ENCODE measurements around the gene EIF4B. TPM values are rescaled to one million over a fixed set of nuclear protein-coding genes. Genes with fewer than 3 reads are reported as not detected.
"Not testable (repeated sequence)": the region's sequence is repeated elsewhere in the genome, so short reads cannot be mapped to it uniquely, and the experiment has no call there.

The EIF4B gene
- total RNA-seq, 1 donor from 2014 or later, result 904 TPM

DNA sequence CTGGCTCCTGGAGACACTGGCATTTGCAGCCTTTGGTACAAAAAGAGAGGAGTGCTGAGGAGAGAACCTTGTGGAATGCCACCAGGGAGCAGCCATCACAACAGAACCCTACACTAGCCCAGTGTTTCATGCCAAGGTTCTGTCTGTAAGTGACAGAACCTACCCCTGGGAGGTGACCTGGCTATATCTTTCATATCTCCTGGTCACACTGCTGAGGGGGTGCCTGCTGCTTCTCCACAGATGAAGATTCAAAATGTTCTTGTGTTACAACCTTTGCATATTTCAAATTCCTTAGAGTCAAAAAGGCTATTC lies 12.7 kb upstream of the EIF4B start:
- DNase-seq (ENCODE audit: low read depth in 2 of 2), result no peak

DNA sequence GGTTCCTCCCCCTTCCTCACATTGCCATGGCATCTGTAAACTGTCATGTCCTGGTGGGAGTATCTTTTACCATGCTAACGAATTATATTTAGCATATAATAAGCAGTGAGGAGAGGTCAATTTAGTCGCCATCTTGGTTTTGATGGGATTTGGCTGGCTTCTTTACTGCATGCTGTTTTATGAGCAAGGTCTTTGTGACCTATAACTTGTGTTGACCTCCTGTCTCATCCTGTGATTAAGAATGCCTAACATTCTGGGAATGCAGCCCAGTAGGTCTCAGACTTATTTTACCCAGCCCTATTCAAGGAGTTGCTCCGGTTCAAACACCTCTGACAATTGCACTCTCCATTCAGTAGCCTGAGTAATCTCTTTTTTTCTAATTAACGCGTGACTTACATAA lies 2.1 kb upstream of the EIF4B start:
- DNase-seq (ENCODE audit: low read depth in 2 of 2), result no peak

DNA sequence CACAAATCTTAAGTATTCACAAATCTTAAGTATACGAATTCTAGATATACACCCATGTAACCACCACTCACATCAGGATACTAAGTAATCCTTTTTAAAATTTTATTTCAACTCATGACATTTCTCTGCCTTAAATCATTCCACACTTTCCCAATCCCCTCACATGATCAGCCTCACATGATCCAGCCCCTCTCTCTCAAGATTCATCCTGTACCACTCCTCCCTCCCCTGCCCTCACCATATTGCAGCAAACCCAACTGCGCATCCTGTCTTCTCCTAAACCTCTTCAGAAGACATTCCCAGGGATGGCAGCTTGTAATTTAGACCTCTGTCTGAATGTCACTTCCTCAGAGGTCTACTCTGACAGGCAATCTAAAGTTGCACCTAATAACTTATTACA lies 1.7 kb upstream of the EIF4B start:
- DNase-seq (ENCODE audit: low read depth in 2 of 2), result no peak

DNA sequence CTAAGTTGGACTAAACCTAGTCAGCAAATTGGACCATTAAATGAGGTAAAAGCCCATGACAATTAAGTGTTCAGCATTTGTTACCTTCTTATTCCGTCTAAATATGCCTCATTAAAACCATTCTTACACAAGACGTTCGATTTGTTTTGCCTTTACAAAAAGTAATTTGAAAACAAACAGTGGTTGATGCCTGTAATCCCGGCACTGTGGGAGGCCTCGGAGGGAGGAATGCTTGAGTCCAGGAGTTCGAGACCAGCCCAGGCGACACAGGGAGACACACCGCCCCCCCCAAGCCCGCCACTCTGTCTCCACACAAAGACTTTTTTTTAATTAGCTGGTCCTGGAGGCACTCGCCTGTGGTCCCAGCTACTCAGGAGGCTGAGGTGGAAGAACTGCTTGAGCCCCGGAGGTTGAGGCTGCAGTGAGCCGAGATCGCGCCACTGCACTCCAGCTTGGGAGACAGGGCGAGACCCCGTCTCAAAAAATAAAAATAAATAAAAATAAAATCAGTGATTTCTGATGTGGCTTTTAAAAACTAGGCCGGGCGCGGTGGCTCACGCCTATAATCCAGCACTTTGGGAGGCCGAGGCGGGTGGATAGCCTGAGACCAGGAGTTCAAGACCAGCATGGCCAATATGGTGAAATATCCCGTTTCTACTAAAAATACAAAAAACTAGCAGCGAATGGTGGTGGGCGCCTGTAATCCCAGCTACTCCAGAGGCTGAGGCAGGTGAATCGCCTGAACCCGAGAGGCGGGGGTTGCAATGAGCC lies 856 bp upstream of the EIF4B start:
- DNase-seq (ENCODE audit: low read depth in 2 of 2), result peak in 1 of 2 donors; percentile 6

DNA sequence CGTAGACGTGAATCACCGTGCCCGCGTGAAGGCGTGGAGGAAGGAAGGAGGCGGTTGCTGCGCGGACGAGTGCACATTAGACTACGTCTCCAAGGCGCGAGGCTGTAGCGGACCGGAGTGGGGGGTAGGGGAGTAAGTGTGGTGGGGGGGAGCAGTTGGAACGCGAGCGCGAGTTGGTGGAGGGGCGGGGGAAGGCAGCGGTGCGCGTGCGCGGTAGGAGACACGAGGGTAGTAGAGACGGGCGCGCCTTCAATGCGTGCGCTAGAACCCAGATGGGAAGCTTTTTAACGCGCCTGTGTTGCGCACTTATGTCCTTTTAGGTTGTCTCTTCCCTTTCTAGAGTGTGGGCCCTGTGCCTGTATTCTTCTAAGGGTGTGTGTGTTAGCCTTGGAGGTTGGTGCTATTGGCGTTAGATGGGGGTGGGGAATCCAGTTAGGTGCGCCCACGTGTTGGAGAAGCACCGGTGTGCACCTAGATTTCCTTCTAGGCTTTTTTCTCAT lies 604 bp downstream of the EIF4B start:
- peak; percentile 78 to 81 for DNase-seq (ENCODE audit: low read depth in 2 of 2)

DNA sequence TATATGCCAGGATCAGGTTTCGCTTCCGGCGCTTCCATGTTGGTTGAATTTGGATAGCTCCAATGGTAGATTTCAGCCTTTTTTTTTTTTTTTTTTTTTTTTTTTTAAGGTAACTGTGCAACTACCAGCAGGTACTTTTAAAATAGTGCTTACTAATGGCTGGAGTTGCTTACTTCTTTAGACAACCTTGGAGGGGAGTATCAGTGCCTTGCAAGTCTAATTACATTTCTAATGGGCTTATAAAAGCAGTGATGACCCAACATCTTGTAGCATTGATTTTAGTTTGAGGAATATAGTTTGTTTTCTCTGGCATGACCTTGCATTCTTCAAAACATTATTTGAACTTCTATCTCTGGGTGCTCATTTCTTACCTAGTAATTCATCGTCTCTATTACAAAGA lies 1.1 kb downstream of the EIF4B start:
- DNase-seq (ENCODE audit: low read depth in 2 of 2), result no peak

DNA sequence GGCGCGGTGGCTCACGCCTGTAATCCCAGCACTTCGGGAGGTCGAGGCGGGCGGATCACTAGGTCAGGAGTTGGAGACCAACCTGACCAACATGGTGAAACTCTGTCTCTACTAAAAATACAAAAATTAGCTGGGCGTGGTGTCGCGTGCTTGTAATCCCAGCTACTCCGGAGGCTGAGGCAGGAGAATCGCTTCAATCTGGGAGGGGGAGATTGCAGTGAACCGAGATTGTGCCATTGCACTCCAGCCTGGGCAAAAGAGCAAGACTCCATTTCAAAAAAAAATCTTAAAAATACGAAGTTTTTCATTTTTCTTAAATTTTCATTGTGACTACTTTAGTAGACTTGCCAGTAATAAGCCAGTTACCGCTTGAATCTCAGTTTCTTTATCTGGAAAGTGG lies 2.5 kb downstream of the EIF4B start:
- DNase-seq (ENCODE audit: low read depth in 2 of 2), result not testable (repeated sequence)

DNA sequence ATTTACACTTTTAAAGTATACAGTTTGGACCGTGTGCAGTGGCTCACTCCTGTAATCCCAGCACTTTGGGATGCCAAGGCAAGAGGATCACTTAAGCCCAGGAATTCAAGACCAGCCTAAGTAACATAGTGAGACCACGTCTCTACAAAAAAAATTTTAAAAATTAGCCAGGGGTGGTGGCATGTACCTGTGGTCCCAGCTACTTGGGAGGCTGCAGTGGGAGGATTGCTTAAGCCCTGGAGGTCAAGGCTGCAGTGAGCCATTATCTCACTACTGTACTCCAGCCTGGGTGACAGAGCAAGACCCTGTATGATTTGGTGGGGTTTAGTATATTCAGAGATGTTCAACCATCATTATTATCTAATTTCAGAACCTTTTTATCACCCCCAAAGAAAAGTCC lies 4.7 kb downstream of the EIF4B start:
- DNase-seq (ENCODE audit: low read depth in 2 of 2), result no peak

DNA sequence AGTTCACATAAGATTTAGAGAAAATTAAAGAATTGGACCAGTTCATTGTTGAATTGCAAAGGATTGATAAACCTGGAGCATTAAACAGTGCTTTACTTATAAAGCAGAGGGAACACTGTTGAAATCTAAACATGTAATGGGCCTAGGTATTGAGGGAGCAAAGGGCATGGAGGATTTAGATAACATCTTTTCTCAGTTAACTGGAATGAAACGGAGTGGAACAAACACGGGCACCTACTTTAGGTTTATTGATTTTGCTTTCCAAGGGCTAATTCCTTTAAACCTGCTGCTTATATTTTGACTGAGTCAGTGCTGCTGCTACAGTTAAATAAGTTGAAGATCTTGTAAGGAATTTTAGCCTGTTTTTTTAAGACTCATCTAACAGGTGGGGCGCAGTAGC lies 5.6 kb downstream of the EIF4B start:
- no peak for DNase-seq (ENCODE audit: low read depth in 2 of 2)

DNA sequence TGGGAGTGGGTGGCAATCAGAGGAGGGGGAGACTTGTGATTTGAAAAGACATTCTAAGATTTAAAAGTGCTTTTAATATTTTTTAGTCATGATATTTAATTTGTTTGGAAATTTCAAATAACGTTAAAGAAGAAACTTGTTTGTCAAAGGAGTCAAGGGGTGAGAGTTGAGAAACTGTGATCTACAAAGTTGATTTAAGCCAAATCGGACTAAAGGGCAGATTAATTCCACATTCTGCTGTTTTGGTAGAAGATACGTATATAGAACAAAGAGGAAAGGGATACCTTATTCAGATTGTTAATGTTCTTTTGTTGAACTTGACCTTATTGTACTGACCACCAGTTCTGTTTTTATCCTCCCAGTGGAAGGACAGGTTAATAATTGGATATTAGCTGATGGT lies 6.7 kb downstream of the EIF4B start:
- DNase-seq (ENCODE audit: low read depth in 2 of 2), result no peak

DNA sequence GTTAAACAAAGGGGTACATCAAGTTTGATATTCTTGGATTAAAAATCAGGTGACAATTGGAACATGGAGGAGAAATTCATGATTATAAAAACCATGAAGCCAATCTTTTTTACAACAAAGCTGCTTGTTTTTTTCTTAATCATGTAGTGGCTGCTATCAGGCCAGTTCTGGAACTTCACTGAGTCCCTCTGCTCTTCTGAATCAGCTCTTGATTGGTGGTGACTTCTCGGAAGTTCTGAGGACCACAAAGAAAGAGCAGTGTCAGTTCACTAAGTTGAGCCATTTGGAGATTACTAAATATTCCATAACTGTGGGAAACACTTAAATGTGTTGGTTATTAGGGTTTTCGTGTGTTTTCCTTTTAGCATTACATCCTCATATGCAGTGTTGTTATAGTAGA lies 8.5 kb downstream of the EIF4B start:
- DNase-seq (ENCODE audit: low read depth in 2 of 2), result no peak

DNA sequence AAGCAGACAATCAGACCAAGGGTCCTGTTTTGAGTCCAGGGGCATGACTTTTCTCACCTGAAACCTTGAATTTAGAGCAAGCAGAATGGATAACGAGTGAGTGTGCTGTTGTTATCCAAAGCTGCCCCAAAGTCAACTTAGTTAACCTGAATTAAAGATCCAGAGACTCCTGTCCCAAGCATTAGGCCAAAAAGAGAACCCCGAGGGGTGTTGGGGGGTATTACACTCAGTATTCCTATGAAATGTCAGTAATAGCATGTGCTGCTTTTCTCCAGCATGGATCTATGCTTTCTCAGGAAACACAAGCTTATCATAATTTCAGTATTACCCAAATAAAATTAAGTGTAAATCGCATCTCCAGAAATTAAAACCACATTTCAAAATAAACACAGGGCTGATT lies 19.0 kb downstream of the EIF4B start:
- no peak for DNase-seq (ENCODE audit: low read depth in 2 of 2)

DNA sequence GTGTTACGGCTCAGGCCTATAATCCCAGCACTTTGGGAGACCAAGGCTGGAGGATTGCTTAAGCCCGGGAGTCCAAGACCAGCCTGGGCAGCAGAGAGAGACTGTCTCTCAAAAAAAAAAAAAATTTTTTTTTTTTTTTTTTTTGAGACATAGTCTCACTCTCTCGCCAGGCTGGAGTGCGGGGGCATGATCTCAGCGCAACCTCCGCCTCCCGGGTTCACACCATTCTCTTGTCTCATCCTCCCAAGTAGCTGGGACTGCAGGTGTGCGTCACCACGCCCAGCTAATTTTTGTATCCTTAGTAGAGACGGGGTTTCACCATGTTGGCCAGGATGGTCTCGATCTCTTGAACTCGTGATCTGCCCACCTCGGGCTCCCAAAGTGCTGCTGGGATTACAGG lies 20.8 kb downstream of the EIF4B start:
- DNase-seq (ENCODE audit: low read depth in 2 of 2), result not testable (repeated sequence)

DNA sequence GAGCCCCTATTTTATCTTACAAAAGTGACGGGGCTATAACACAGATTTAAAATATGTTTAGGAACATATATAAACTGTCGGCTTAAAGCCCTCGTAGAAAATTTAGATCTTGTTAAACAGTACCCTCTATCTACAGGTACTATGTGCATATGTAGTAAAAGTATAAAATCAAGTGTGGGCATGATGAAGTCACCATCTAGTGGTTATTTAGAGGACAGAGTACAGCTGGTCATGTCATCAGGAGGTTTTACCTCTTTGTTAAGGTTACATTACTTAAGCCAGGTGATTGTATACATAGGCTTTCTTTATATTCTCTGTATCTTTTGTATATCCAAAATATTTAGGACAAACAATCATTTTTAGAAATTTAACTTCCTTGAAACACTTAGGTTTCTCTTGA lies 25.4 kb downstream of the EIF4B start:
- DNase-seq (ENCODE audit: low read depth in 2 of 2), result no peak

DNA sequence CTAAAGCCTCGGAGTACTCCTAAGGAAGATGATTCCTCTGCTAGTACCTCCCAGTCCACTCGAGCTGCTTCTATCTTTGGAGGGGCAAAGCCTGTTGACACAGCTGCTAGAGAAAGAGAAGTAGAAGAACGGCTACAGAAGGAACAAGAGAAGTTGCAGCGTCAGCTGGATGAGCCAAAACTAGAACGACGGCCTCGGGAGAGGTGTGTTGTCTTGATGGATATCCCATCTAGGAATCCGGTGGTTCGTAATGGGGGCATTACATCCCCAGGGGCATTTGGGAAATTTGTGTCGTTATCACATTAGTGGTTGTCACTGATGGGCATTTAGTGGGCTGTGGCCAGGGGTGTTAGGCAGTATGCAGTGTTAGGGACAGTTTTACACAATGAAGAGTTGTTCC lies 27.6 kb downstream of the EIF4B start:
- not testable (repeated sequence) for DNase-seq (ENCODE audit: low read depth in 2 of 2)

DNA sequence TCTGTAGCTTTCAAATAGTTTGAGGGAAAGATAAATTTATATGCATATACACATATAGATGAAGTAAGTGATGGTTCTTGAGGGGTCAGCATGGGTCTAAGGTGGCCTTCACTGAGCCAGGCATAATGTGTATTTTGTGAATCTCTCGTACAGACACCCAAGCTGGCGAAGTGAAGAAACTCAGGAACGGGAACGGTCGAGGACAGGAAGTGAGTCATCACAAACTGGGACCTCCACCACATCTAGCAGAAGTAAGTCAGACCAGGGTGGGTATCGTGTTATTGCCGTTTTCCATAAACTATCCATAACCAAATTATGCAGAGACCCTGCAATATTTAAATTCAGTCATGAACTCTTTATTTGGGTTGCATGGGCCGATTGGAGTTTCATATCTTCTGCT lies 28.2 kb downstream of the EIF4B start:
- no peak for DNase-seq (ENCODE audit: low read depth in 2 of 2)

DNA sequence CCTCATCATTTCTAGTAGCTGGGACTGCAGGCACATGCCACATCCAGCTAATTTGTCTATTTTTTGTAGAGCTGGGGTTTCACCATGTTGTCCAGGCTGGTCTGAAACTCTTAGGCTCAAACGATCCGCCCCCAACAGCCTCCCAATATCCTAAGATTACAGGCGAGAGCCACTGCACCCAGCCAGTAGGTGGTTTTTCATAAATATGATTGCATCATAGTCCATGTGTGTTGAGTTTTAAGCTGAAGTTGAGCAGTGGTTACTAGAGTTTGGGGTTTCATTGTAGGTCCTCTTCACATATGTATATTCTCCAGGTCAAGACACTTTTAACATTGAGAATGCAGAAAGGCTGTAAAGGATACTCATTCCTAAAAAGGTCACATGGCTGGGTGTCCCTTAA lies 30.5 kb downstream of the EIF4B start:
- DNase-seq (ENCODE audit: low read depth in 2 of 2), result no peak

DNA sequence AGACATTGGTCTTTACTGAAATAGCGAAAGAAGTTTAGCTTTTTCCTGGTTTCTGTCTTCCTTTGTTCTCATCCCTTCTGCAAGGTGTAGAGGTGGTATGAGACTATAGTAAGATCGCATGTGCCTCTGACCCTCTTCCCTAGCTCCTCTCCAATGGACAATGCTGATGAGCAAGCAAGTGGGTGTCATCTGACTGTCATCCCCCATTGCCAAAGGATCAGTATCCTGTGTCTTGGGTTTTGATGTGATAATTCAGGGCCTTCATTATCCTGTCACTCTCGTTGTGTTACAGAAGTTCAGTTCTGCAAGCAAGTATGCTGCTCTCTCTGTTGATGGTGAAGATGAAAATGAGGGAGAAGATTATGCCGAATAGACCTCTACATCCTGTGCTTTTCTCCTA lies 33.6 kb downstream of the EIF4B start:
- DNase-seq (ENCODE audit: low read depth in 2 of 2), result no peak

DNA sequence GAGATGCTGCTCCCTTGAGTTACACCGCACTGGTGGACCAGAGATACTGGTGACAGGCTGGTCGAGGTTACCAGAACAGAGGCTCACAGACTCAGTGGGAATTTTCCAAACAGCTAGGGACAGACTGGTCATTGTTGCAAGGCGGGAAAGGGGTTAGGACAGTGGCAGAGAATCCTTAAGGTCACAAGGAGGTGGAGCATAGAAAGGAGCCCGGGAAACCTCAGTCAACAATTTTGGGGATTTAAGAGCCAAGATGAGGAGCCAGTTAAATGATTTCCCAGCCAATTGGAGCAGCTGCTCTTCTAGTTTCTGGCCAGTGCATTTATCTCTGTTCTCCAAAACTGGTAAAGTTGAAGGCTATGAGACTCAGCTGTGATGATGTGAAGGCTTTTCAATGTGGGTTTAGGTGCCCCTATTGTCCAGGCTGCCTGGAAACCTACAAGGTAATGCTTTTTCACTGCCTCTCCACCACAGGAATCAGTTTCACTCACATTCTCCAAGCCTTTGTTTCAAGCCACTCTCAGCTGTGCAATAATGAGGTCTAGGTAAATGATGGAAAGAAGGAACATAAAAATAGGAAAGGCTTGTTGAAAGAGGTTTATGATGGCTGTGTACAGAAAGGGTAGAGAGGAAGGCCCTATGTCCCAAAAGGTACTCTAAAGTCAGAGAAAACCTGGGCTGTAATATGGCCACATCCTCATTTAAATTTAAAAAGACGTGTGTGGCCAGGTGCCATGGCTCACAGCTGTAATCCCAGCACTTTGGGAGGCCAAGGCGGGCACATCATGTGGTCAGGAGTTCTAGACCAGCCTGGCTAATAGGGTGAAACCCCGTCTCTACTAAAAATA lies 36.6 kb downstream of the EIF4B start:
- DNase-seq (ENCODE audit: low read depth in 2 of 2), result no peak

DNA sequence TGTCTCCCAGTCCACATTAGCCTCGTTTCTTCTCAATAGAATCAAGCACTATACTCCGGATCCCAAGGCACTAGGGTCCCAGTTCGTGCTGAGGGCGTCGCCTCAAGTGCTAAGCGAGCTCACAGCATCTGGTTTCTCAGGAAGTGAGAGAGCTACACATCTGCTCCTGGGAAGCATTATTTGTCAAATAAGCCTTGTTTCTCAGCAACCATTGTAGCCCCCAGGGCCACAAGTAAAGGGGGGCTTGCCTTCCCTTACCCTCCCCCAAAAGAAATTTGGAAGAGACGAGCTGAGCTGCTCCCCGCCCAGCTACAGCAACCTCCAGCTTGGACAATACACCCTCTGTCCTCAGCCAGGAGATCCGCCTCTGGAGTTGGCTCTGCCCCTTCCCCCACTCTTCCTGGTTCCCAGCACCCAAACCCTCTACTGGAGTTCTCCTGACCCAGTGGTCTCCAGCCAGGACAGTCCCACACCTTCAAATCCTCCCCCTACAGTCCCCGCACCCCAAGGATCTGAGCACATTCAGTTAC lies 37.9 kb downstream of the EIF4B start:
- DNase-seq (ENCODE audit: low read depth in 2 of 2), result peak in 1 of 2 donors; percentile 17

DNA sequence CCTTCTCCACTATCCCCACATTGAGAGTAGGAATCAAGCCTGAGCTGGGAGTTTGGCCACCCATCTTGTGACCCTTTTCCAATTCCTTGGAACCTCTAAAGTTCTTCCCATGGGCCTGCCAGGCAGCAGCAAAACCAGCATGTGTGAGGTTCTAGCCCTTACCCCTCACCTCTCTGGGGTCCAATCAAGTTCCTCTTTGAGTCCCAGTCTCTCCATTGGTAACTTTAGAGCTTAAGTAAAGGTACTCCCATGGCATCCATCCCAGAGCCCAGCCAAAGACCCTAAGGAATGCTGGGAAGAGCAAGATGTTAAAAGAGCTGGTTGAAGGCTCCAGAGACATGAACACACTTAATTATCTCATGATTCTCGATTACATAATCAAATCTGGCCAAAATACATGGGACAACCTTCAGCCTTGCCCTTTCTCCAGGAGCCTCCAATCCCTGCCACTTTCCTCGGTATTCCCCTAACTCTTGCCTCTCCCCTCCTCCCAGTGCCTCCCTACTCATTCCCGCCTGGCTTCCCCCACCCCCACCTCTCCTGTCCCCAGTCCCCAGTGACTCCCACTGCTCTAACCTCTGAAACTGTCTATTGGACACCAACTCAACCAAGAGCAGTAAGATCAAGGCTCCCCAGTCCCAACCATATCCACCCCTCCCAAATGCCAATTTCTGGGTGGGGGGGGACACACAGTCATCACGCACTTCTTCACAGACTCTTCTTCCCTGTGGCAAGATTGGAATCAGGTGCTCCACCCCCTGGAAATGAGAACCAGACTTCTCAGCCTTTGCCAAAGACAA lies 38.8 kb downstream of the EIF4B start:
- no peak for DNase-seq (ENCODE audit: low read depth in 2 of 2)

DNA sequence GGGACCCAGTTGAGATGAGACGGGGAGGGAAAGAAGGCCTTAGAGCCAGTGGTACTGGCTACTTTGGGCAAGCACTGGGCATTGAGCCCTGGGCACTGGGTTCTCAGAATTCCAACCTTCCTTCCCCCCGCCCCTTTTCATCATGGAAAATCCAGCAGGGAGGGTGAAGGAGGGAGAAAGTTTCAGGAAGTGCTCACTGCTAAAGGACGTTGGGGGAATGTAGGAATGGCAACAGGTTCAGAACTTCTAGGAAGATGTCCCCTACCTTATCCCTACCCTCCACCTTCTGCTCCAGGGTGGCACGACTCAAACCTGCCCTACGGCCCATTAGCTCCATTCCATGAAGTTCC lies 39.4 kb downstream of the EIF4B start:
- peak in 1 of 2 donors; percentile 10 for DNase-seq (ENCODE audit: low read depth in 2 of 2)
